Trophoblast cell (in vitro differentiated cells and primary cell): ENCODE measurements around the gene FYB1.

Source experiments
- DNase-seq, 2 donors: peaks; one replicate each; pipeline ENCODE4 v3.0.0-alpha.2; 2016
- H2AFZ ChIP-seq: 2 replicates; pipeline ENCODE4 v1.6.1; 2013; ENCODE audit warnings: low read length, moderate library complexity, mild to moderate bottlenecking; ENCODE audit not compliant: insufficient read depth, poor library complexity
- H2AK5ac ChIP-seq: 2 replicates; pipeline ENCODE4 v1.6.1; 2013; ENCODE audit warnings: mild to moderate bottlenecking, low read length
- H2BK120ac ChIP-seq: 2 replicates; pipeline ENCODE4 v1.6.1; 2013; ENCODE audit warnings: low read length, mild to moderate bottlenecking, moderate library complexity; ENCODE audit not compliant: insufficient read depth, poor library complexity
- H2BK12ac ChIP-seq: 2 replicates; pipeline ENCODE4 v1.6.1; 2013; ENCODE audit warnings: mild to moderate bottlenecking, low read length, moderate library complexity
- H2BK5ac ChIP-seq: 2 replicates; pipeline ENCODE4 v1.6.1; 2013; ENCODE audit warnings: low read length, low read depth, moderate library complexity, mild to moderate bottlenecking; ENCODE audit not compliant: poor library complexity
- H3K14ac ChIP-seq: 2 replicates; pipeline ENCODE4 v1.6.1; 2013; ENCODE audit warnings: mild to moderate bottlenecking, low read length
- H3K18ac ChIP-seq: 2 replicates; pipeline ENCODE4 v1.6.1; 2013; ENCODE audit warnings: mild to moderate bottlenecking, low read length
- H3K23ac ChIP-seq: 2 replicates; pipeline ENCODE4 v1.6.1; 2013; ENCODE audit warnings: low read length
- H3K27ac ChIP-seq: 2 replicates; pipeline ENCODE4 v1.5.1; 2013; ENCODE audit warnings: low read depth, mild to moderate bottlenecking, inconsistent platforms, low read length, moderate library complexity
- H3K27me3 ChIP-seq: 2 replicates; pipeline ENCODE4 v1.6.1; 2013; ENCODE audit warnings: inconsistent platforms, mild to moderate bottlenecking, low read length, moderate library complexity; ENCODE audit not compliant: insufficient read depth
- H3K36me3 ChIP-seq, 2 experiments: 1 replicate in 1 of 2; 2 replicates in 1 of 2; pipeline ENCODE4 v1.6.1; 2013; ENCODE audit warnings: low read length in 2 of 2, mild to moderate bottlenecking in 2 of 2, moderate library complexity in 1 of 2; ENCODE audit not compliant: insufficient read depth in 2 of 2, control insufficient read depth in 1 of 2
- H3K4ac ChIP-seq: 2 replicates; pipeline ENCODE4 v1.6.1; 2013; ENCODE audit warnings: low read depth, mild to moderate bottlenecking, low read length, moderate library complexity
- H3K4me1 ChIP-seq, 2 experiments: 1 replicate in 1 of 2; 2 replicates in 1 of 2; pipeline ENCODE4 v1.6.1; 2013; ENCODE audit warnings: low read length in 2 of 2, mild to moderate bottlenecking in 2 of 2, moderate library complexity in 1 of 2; ENCODE audit not compliant: insufficient read depth in 2 of 2, control insufficient read depth in 1 of 2
- H3K4me2 ChIP-seq: 2 replicates; pipeline ENCODE4 v1.6.1; 2013; ENCODE audit warnings: inconsistent platforms, mild to moderate bottlenecking, low read length, moderate library complexity
- H3K4me3 ChIP-seq: 2 replicates; pipeline ENCODE4 v1.5.1; 2013; ENCODE audit warnings: mild to moderate bottlenecking, low read depth, low read length, inconsistent platforms
- H3K79me1 ChIP-seq: one replicate; pipeline ENCODE4 v1.6.1; 2013; ENCODE audit warnings: low read length
- H3K79me2 ChIP-seq: 2 replicates; pipeline ENCODE4 v1.6.1; 2013; ENCODE audit warnings: low read length, mild to moderate bottlenecking; ENCODE audit not compliant: control insufficient read depth, insufficient read depth, poor library complexity
- H3K9ac ChIP-seq: 2 replicates; pipeline ENCODE4 v1.6.1; 2013; ENCODE audit warnings: mild to moderate bottlenecking, low read length
- H3K9me3 ChIP-seq: 2 replicates; pipeline ENCODE4 v1.6.1; 2013; ENCODE audit warnings: low read depth, mild to moderate bottlenecking, control low read depth, inconsistent platforms, low read length; ENCODE audit not compliant: insufficient read depth
- H4K12ac ChIP-seq: 2 replicates; pipeline ENCODE4 v1.6.1; 2013; ENCODE audit warnings: low read depth, mild to moderate bottlenecking, low read length, moderate library complexity
- H4K8ac ChIP-seq: 2 replicates; pipeline ENCODE4 v1.6.1; 2013; ENCODE audit warnings: low read depth, mild to moderate bottlenecking, low read length, moderate library complexity
- H4K91ac ChIP-seq: one replicate; pipeline ENCODE4 v1.6.1; 2013; ENCODE audit warnings: low read depth, mild to moderate bottlenecking, low read length, moderate library complexity
- WGBS: extraction: QIAGEN DNeasy Blood & Tissue Kit; methylation state at CpG from one replicate; pipeline ENCODE4 v1.1.7; 2013; ENCODE audit warnings: missing lambda C conversion rate; ENCODE audit not compliant: insufficient read length, insufficient coverage; ENCODE audit errors: extremely low coverage; 5-methylcytosine and 5-hydroxymethylcytosine counted together

FYB1 gene

GRCh38 chr5:39159811-39160490, 59.4 kb downstream of the FYB1 start:
- Histone ChIP-seq H3K79me2 (no peaks in the 10 kb centered on the region), H3K79me1 (no peaks in the 10 kb centered on the region), H4K91ac (no peak overlapping the region), H3K9ac (no peak overlapping the region), H3K4ac (no peak overlapping the region), H3K9me3 (no peaks in the 10 kb centered on the region), H3K27me3 (no peaks in the 10 kb centered on the region), H3K18ac (no peak overlapping the region), H4K8ac (no peak overlapping the region), H2BK5ac (no peak overlapping the region), H2AFZ (no peak overlapping the region), H2BK12ac (no peak overlapping the region), H3K14ac (no peak overlapping the region), H2BK120ac (no peak overlapping the region), H2AK5ac (no peak overlapping the region), H3K4me2 (no peak overlapping the region), H3K4me3 (no peak overlapping the region), H3K27ac (no peak overlapping the region), H4K12ac (no peak overlapping the region), H3K4me1 (no peaks in the 10 kb centered on the region), H3K23ac (no peak overlapping the region), H3K36me3 (no peaks in the 10 kb centered on the region)
- WGBS = no CpG with 5 or more reads among the region's 3 CpGs
- DNase-seq = no peak

GRCh38 chr5:39158786-39159185, 60.6 kb downstream of the FYB1 start:
- H2AK5ac ChIP-seq = no peak overlapping the region
- H3K27me3 ChIP-seq = no peaks in the 10 kb centered on the region
- H3K36me3 ChIP-seq = no peaks in the 10 kb centered on the region
- H2AFZ ChIP-seq = no peak overlapping the region
- no peaks in the 10 kb centered on the region for H3K79me2 ChIP-seq
- no peak for DNase-seq
- no peak overlapping the region for H3K23ac ChIP-seq
- no peak overlapping the region for H3K18ac ChIP-seq
- H3K9me3 ChIP-seq = no peaks in the 10 kb centered on the region
- H3K4me3 ChIP-seq = no peak overlapping the region
- H2BK5ac ChIP-seq = no peak overlapping the region
- H4K12ac ChIP-seq = no peak overlapping the region
- H3K9ac ChIP-seq = no peak overlapping the region
- H2BK120ac ChIP-seq = no peak overlapping the region
- H3K27ac ChIP-seq = no peak overlapping the region
- WGBS = no CpG with 5 or more reads among the region's 2 CpGs
- H3K4ac ChIP-seq = no peak overlapping the region
- H3K14ac ChIP-seq = no peak overlapping the region
- H3K4me2 ChIP-seq = no peak overlapping the region
- H3K79me1 ChIP-seq = no peaks in the 10 kb centered on the region
- no peak overlapping the region for H2BK12ac ChIP-seq
- no peak overlapping the region for H4K91ac ChIP-seq
- no peak overlapping the region for H4K8ac ChIP-seq
- no peaks in the 10 kb centered on the region for H3K4me1 ChIP-seq

GRCh38 chr5:39158127-39158593, 61.2 kb downstream of the FYB1 start:
- H2BK5ac ChIP-seq = no peak overlapping the region
- no peaks in the 10 kb centered on the region for H3K79me2 ChIP-seq
- no peak overlapping the region for H2AFZ ChIP-seq
- H3K9me3 ChIP-seq = no peaks in the 10 kb centered on the region
- no peak overlapping the region for H3K4ac ChIP-seq
- H3K27me3 ChIP-seq = no peaks in the 10 kb centered on the region
- no CpG with 5 or more reads among the region's 4 CpGs for WGBS
- no peaks in the 10 kb centered on the region for H3K36me3 ChIP-seq
- H3K14ac ChIP-seq = no peak overlapping the region
- no peak overlapping the region for H4K91ac ChIP-seq
- no peak overlapping the region for H3K9ac ChIP-seq
- no peak overlapping the region for H3K23ac ChIP-seq
- no peak overlapping the region for H4K8ac ChIP-seq
- H2BK12ac ChIP-seq = no peak overlapping the region
- H3K27ac ChIP-seq = no peak overlapping the region
- H3K4me2 ChIP-seq = no peak overlapping the region
- no peak overlapping the region for H2BK120ac ChIP-seq
- H3K4me3 ChIP-seq = no peak overlapping the region
- H3K18ac ChIP-seq = no peak overlapping the region
- no peaks in the 10 kb centered on the region for H3K79me1 ChIP-seq
- no peaks in the 10 kb centered on the region for H3K4me1 ChIP-seq
- H2AK5ac ChIP-seq = no peak overlapping the region
- H4K12ac ChIP-seq = no peak overlapping the region
- peak; percentile 72 to 83 for DNase-seq

GRCh38 chr5:39157701-39158100, 61.7 kb downstream of the FYB1 start:
- H2BK120ac ChIP-seq = no peak overlapping the region
- no peak overlapping the region for H3K4ac ChIP-seq
- no peaks in the 10 kb centered on the region for H3K36me3 ChIP-seq
- no peak overlapping the region for H3K4me2 ChIP-seq
- no peak overlapping the region for H2BK12ac ChIP-seq
- H4K91ac ChIP-seq = no peak overlapping the region
- H3K79me2 ChIP-seq = no peaks in the 10 kb centered on the region
- no peak overlapping the region for H3K4me3 ChIP-seq
- H3K14ac ChIP-seq = no peak overlapping the region
- no peaks in the 10 kb centered on the region for H3K27me3 ChIP-seq
- H3K18ac ChIP-seq = no peak overlapping the region
- H3K23ac ChIP-seq = no peak overlapping the region
- no peak overlapping the region for H4K12ac ChIP-seq
- H3K79me1 ChIP-seq = no peaks in the 10 kb centered on the region
- H3K9me3 ChIP-seq = no peaks in the 10 kb centered on the region
- H2AFZ ChIP-seq = no peak overlapping the region
- H4K8ac ChIP-seq = no peak overlapping the region
- no peak overlapping the region for H2BK5ac ChIP-seq
- H2AK5ac ChIP-seq = no peak overlapping the region
- H3K4me1 ChIP-seq = no peaks in the 10 kb centered on the region
- H3K9ac ChIP-seq = no peak overlapping the region
- H3K27ac ChIP-seq = no peak overlapping the region
- no peak for DNase-seq
